Measurements from ENCODE around the gene SLC38A3. TPM values are rescaled to one million over a fixed set of nuclear protein-coding genes. Genes with fewer than 3 reads are reported as not detected.

SLC38A3 gene
- total and polyA plus RNA-seq, 2 of the 8 experiments (the other 6 are each of a cell fraction or from before 2014, with no cell fraction given) = 1.2 to 3.7 TPM

DNA sequence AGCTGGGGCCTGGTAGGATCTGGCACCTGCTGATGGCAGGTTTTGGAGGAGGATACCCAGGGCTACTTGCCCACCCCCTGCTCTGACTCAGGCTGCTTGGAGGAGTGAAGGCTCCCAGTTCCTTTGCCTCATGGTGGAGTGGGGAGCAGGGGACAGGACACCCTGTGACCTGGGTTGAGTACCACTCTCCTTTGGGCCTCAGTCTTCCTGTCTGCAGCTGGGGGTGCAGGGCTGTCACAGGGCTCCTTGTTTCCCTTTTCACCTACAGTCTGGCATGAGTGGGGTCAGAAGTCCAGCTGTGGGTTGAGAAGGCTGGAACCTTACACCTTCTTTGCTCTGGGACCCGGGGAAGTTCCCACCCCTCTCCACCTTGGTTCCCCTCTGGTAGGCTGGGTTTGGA lies 35.2 kb upstream of the SLC38A3 start:
- ChIA-PET POLR2A (ENCODE audit: partially characterized antibody) (interaction anchor here (1.0 to 7.2 kb wide), 4 partner anchors 14 to 49 kb away, joined by 3 to 34 read pairs (median 4); no protein-coding TSS in a partner anchor), CTCF (ENCODE audit: partially characterized antibody) (interaction anchor here (0.7 to 25.0 kb wide), 6 partner anchors 13 to 51 kb away, joined by 3 to 299 read pairs (median 16); partner anchors contain the start of gene GNAT1)
- Histone ChIP-seq H3K14ac (ENCODE audit: insufficient read length) (no peak overlapping the region), H2AFZ (ENCODE audit: low read length) (no peak overlapping the region), H3K9ac (replicated peaks in 1 of 4; ENCODE audit: extremely low read depth in 1 of 4, low read depth in 3 of 4, low read length in 3 of 4) (no peak overlapping the region), H3K4me2 (ENCODE audit: insufficient read depth in 1 of 2, low read depth in 2 of 2, low read length in 2 of 2) (no peak overlapping the region), H2BK5ac (ENCODE audit: low read depth, low read length) (no peak overlapping the region), H2BK120ac (replicated peaks; ENCODE audit: low read depth, low read length) (no peak overlapping the region), H3K4me1 (replicated peaks in 1 of 4; ENCODE audit: control insufficient read depth in 3 of 4, insufficient read depth in 4 of 4, low read length in 3 of 4) (peaks cover 0 to 28% (median 20%) of the 10 kb centered on the region in 4 experiments; a peak in 6 of 7 replicates), H3K9me3 (ENCODE audit: insufficient read depth in 2 of 2, low read depth in 1 of 2, low read length in 1 of 2) (no peaks in the 10 kb centered on the region), H4K5ac (ENCODE audit: insufficient read length, low read depth, low read length) (no peak overlapping the region), H3K79me2 (ENCODE audit: control insufficient read depth in 1 of 2, insufficient read depth in 2 of 2, low read length in 2 of 2) (peaks cover 0 to 13% of the 10 kb centered on the region in 2 experiments; a peak in 1 of 4 replicates), H3K27me3 (replicated peaks in 1 of 4; ENCODE audit: control insufficient read depth in 3 of 4, extremely low read depth in 1 of 4, insufficient read depth in 3 of 4, low read length in 3 of 4) (no peaks in the 10 kb centered on the region), H2BK15ac (ENCODE audit: low read length) (no peak overlapping the region), H3K4ac (replicated peaks; ENCODE audit: insufficient read length, low read depth, low read length) (no peak overlapping the region), H2AK5ac (ENCODE audit: low read depth, low read length) (no peak overlapping the region), H4K91ac (replicated peaks; ENCODE audit: insufficient read length, low read length) (no peak overlapping the region), H4K8ac (ENCODE audit: extremely low read depth, insufficient read depth, low read length) (no peak overlapping the region), H3K79me1 (ENCODE audit: low read depth, low read length) (peaks cover 19% of the 10 kb centered on the region), H3K4me3 (ENCODE audit: extremely low read depth in 1 of 4, insufficient read depth in 2 of 4, low read depth in 3 of 4, low read length in 4 of 4) (no peak overlapping the region), H3K36me3 (ENCODE audit: control insufficient read depth in 2 of 4, insufficient read depth in 4 of 4, low read length in 3 of 4) (peaks cover under 1 to 13% (median 5%) of the 10 kb centered on the region in 4 experiments; a peak in 5 of 8 replicates), H3K56ac (replicated peaks; ENCODE audit: insufficient read length, low read depth, low read length) (no peak overlapping the region), H4K20me1 (replicated peaks in 1 of 2; ENCODE audit: control insufficient read depth in 1 of 2, insufficient read depth in 2 of 2, low read length in 2 of 2) (peaks cover 6 to 17% of the 10 kb centered on the region in 2 experiments), H2BK12ac (ENCODE audit: low read depth, low read length) (no peak overlapping the region), H2BK20ac (ENCODE audit: low read length) (no peak overlapping the region), H3K23ac (ENCODE audit: insufficient read length) (no peak overlapping the region), H3K18ac (ENCODE audit: extremely low read depth, low read length) (no peak overlapping the region), H3K27ac (ENCODE audit: low read depth, low read length) (no peak overlapping the region), H3K23me2 (ENCODE audit: low read depth, low read length) (no peaks in the 10 kb centered on the region)
- FAIRE-seq = no peak
- TF ChIP-seq TAF7 (optimal IDR thresholded peaks at IDR 0.05; ENCODE audit: borderline replicate concordance, low read depth, low read length) (no peak), BRCA1 (IDR thresholded peaks at IDR 0.05; ENCODE audit: low read depth, low read length) (no peak), YY1 (IDR thresholded peaks at IDR 0.05; ENCODE audit: low read depth, low read length) (no peak), CHD2 (IDR thresholded peaks at IDR 0.05; ENCODE audit: low read length) (no peak), CHD1 (IDR thresholded peaks at IDR 0.05; ENCODE audit: low read depth, low read length) (no peak), FOSL1 (IDR thresholded peaks at IDR 0.05; ENCODE audit: insufficient read depth, low read depth, low read length) (no peak), PHF8 (conservative IDR thresholded peaks at IDR 0.05; ENCODE audit: low read depth, low read length) (no peak), TBP (IDR thresholded peaks at IDR 0.05; ENCODE audit: low read depth, low read length) (no peak), NRF1 (IDR thresholded peaks at IDR 0.05; ENCODE audit: low read depth, low read length) (no peak), TAF1 (IDR thresholded peaks at IDR 0.05; ENCODE audit: low read depth, low read length) (no peak)
- TF ChIP-seq, protein P1, sequence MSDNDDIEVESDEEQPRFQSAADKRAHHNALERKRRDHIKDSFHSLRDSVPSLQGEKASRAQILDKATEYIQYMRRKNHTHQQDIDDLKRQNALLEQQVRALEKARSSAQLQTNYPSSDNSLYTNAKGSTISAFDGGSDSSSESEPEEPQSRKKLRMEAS (IDR thresholded peaks at IDR 0.05) = no peak
- 91% methylated on average over 1 of the region's 1 CpG; no CpG with 5 or more reads in 1 of the 2 experiments for WGBS, 2 experiments (ENCODE audit: extremely low coverage in 1 of 2, insufficient coverage in 1 of 2, insufficient read length in 1 of 2, insufficient replicate concordance in 2 of 2, low coverage in 1 of 2, low lambda C conversion rate in 2 of 2, missing lambda C conversion rate in 1 of 2)
- no peak for DNase-seq (ENCODE audit: low read depth in 1 of 2, low spot score in 2 of 2)

Measured in H1 (cell line).